NCI-H446 treated with DMSO at 0.1 percent for 48 hours (cell line): ENCODE data around the gene CDK19.
"Not testable (repeated sequence)": the region's sequence is repeated elsewhere in the genome, so short reads cannot be mapped to it uniquely, and the experiment has no call there.

Experiments used
- DNase-seq: peaks from one replicate; lab custom pipeline; 2025; lab: John Stamatoyannopoulos, UW

CDK19 gene

DNA sequence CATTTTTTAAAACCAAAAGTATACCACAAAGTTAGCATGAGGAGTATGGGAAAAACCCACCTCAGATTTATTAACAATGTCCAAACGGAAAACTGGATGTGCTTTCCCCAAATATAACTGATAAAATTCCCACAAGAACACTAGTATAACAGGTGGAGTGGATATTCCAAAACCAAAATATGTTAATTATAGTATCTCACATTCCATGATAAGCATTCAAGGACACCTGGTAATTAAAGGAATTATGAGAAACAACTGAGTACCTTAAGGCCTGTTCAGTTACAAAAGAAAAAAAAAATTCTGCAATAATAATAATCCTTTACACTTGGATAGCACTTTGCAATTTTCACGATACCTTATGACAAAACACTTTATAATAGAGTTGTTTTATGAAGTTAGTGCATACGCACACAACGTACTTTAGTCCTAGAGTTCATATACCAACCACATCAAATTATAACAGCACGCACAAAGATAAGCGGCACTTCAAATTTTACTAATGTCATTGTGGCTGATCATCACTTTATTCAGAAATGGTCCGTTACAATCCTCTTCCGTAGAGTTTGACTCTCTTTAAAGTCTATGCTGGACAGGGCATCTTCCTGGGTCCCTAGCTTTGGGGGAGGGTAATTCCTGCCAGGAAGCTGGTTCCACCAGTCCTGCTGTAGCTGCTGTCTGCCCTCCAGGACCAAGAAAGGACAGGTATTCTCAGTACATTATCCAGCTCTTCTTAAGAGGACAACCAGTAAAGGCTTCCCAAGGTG lies 1.7 kb downstream of the CDK19 start:
- DNase-seq: no peak

DNA sequence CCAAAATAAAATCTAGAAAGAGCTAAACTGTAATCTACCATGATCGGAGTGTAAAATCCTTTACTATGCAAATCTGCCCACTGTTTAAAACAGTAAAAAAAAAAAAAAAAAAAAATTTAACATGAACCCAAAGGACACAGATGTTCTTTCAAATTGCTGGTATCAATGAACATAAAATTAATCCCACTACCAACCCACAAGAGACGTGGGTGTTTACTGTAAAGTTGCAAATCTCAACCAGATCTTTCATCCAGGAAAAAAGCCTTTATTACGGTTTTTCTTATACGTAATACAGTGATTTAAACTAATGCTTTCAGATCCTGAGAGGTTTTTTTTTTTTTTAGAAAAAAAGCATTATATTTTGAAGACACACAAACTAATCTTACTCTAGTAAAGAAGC lies 2.5 kb downstream of the CDK19 start:
- no peak for DNase-seq

DNA sequence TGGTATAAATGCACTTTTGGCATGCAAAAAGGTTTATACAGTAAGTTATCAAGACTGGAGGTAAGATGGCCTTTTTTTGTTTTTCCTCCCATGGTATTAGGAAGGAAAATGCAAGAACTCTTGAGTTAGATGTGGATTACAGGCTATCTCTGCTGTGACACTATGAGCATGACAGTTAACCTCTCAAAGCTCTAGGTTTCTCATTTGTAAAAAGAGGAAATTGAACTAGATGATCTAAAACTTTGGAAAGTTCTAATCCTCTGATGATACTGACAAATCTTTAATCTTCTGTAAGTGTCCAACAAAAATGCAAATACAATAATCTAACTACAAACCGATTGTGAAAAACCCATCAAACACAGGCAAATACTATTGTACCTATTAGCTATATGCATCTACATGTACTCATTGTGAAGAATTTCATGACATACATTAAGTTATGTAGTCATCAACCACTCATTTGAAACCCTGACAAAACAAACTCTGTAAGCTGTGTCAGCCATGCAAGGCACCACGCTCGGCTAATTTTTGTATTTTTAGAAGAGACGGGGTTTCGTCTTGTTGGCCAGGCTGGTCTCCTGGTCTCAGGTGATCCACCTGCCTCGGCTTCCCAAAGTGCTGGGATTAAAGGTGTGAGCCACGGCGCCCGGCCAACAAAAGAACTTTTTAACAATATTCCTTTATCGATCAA lies 4.2 kb downstream of the CDK19 start:
- no peak for DNase-seq

DNA sequence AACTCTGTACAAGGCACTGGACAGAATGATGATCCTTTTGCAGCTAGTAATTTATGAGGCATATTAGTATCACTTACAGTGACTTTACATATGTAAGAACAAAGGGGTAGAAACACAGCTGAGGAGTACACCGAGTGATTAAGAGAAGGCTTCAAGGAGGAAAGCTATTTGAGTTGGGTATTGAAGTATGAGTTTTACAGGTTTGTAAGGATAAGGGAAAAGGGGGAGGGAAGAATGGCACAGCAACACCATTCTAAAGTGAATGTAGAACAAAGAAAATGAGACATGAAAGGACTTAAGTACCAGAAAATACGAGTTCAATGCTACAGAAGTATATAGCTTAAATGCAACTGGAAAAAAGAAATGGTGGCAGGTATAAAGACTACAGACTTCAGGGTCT lies 5.5 kb downstream of the CDK19 start:
- DNase-seq: no peak

DNA sequence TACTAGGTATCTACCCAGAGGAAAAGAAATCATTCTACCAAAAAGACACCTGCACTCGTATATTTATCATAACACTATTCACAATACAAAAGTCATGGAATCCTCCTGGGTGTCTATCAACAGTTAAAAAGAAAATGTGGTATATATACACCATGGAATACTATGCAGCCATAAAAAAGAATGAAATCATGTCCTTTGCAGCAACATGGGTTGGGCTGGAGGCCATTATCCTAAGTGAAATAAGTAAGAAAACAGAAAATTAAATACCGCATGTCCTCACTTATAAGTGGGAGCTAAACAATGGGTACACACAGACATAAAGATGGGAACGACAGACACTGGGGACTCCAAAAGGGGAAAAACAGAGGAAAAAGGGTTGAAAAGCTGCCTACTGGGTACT lies 13.1 kb downstream of the CDK19 start:
- not testable (repeated sequence) for DNase-seq

DNA sequence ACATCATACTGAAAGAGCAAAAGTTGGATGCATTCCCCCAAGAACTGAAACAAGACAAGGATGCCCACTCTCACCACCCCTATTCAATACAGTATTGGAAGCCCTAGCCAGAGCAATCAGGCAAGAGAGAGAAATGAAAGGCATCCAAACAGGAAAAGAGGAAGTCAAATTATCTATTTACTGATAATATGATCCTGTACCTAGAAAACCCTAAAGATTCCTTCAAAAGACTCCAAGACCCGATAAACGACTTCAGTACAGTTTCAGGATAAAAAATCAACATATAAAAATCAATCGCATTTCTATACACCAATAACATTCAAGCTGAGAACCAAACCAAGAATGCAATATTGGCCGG lies 14.5 kb downstream of the CDK19 start:
- DNase-seq: no peak

DNA sequence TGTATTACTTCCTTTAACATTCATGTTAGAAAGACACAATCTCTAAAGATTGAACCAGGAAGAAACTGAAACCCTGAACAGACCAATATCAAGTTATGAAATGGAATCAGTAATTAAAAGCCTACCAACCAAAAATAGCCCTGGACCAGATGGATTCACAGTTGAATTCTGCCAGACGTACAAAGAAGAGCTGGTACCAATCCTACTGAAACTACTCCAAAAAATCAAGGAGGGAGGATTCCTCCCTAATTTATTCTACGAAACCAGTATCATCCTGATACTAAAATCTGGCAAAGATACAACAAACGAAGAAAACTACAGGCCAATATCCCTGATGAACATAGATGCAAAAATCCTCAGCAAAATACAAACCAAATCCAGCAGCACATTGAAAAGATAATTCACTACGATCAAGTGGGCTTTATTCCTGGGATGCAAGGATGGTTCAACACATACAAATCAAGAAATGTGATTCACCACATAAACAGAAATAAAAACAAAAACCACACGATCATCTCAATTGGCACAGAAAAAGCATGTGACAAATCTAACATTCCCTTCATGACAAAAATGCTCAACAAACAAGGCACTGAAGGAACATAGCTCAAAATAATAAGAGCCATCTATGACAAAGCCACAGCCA lies 15.0 kb downstream of the CDK19 start:
- DNase-seq: no peak

DNA sequence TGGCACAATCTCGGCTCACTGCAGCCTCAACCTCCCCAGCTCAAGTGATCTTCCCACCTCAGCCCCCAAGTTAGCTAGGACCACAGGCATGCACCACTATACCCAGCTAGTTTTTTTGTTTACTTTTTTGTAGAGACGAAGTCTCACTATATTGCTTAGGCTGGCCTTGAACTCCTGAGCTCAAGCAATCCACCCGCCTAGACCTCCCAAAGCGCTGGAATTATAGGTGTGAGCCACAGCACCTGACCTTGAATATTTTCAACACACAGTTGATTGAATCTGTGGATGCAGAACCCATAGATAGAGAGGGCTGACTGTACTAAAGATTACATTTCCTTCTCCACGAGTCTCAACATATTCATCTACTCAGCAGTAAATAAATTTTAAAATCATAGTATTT lies 15.6 kb downstream of the CDK19 start:
- DNase-seq: no peak

DNA sequence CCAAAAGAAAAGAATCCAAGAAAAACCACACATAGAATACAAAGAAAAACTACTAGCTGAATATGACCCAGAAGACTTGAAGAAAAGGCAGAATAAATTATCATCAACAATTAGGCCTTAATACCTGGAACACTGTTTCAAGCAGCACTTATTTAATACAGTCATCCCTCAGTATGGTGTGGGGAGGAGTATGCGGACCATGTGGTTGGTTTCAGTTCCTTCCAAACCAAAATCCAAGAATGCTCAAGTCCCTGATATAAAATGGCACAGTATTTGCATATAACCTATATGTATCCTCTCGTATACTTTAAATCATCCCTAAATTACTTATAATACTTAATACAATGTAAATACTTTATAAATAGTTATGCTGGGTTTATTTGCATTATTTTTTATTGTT lies 16.1 kb downstream of the CDK19 start:
- DNase-seq: no peak

DNA sequence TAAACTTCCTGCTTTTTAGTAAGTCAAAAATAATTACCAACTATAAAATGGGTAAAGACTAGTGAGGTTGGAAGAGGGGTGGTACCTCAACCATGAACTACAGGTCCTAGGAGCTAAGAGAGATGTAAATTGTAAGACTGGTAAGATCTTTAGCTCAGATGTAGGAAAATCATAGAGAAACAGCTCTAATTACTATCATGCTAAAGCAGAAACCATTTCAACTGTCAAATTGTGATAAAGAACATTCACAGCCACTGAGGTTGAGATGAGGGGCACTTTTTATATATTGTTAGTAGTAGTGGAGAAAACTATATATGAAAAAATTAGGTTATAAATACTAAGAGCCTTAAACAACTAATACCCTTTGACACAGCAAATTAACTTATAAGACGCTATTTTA lies 20.0 kb downstream of the CDK19 start:
- DNase-seq: no peak

DNA sequence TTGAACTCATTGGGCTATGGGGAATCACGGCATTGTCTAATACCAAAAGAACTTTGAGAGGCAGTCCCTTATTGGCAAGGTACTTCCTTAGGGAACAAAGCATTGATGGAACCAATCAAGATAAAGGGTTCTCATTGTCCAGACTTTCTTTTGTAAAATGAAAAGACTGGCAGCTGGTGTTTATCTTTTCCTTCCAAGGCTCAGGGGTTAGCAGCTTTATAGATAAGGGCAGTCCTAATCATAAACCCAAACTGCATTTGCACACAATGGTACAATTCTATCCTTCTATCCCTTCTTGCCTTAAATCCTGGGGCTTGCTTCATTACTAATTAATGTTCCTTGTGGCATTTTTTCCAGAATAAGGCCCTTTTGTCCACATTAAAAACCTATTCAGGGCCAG lies 28.6 kb downstream of the CDK19 start:
- DNase-seq: no peak

DNA sequence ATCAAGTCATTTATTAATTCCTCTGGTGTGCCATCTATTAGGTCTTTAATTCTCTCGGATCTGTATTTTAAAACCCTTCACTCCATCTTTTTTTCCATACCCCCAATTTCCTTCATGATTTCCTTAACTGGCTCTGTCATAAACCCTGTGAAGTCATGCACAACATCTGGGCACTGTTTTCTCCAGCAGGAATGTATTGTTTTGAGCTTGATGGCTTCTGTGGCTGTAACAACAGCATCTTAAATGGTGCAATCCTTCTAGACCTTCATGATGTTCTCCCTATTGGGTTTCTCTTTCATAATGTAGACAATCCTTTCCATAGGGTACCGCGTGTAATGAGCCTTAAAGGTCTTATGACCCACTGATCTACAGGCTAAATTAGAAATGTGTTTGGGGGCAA lies 29.0 kb downstream of the CDK19 start:
- no peak for DNase-seq

DNA sequence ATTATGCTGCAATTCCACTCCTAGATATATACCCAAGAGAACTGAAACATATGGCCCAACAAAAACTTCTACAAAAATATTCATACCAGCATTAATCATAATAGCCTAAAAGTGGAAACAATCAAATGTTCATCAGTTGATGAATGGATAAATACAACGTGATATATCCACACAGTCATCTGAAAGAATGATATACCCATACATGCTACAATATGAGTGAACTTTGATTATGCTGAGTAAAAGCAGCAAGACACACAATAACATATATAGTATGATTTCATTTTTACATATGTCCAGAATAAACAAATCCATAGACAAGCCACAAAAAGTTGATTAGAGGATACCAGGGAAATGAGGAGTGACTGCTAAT lies 30.7 kb downstream of the CDK19 start:
- DNase-seq: no peak

DNA sequence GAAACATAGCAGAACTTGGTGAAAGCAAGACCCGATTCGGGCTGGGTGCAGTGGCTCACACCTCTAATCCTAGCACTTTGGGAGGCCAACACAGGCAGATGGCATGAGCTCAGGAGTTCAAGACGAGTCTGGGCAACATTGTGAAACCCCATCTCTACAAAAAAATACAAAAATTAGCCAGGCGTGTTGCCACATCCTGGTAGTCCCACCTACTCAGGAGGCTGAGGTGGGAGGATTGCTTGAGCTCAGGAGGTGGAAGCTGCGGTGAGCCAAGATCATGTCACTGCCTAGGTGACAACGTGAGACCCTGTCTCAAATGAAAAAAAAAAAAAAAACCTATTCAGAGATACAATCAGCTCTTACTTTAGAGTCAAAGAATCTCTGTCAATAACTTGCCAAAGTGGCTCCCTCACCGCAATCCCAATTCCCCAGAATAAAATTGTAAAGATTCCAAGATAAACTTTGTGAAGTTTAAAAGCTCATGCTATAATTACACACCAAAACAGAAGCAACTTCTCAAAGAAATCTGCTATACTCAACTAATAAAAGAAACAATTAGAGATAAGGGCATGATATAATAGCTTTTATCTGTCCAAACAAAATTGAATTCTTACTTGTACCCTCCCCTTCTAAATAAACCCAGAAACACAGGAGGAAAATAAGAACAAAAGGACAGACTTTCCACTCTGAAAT lies 33.6 kb downstream of the CDK19 start:
- no peak for DNase-seq

DNA sequence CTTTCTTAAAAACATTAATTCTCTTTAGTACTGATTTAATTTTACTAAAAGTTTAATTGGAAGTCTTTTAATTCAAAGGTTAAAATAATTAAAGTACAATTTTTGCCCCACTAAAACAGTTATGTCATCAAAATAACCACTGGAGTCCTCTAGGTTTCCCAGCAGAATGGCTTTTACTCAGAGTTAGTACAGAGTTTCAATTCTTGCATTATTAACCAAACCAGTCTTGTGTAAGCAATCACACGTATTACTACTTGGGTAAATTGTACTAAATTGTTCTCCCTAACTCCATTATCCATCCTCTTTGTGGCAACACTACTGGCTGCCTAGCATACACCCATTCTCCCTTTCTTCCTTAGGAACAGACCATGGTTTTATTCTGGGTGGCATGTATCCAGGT lies 36.9 kb downstream of the CDK19 start:
- DNase-seq: no peak

DNA sequence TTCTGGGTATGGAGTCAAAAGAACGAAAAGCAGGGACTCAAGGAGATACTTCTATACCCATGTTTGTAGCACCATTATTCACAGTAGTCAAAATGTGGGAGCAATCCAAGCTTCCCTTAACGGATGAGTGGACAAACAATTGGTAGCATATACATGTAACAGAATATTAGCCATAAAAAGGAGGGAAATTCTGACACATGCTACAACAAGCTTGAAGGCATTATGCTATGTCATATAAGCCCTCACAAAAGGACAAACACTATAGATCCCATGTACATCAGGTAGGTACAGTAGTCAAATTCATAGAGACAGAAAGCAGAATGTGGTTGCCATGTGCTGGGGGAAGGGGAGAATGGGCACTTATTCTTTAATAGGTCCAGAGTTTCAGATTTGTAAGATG lies 37.6 kb downstream of the CDK19 start:
- DNase-seq: no peak

DNA sequence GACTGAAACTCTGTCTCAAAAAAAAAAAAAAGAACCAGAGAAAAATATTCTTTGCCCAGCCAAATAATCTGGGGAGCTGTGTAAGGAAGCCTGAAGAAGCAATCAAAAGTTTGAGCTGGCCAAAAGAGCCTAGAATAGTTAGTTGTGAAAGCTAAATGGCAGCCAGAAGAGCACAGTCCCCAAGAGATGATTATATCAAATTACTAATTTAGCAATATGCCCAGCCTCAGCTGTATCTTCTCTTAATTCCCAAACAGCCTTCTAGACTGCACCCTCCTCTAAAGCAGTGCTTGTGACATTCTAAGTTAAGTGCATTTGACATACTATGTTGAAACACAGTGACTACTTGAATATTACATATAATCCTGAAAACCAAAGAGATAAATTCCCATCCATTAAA lies 38.9 kb downstream of the CDK19 start:
- DNase-seq: no peak

DNA sequence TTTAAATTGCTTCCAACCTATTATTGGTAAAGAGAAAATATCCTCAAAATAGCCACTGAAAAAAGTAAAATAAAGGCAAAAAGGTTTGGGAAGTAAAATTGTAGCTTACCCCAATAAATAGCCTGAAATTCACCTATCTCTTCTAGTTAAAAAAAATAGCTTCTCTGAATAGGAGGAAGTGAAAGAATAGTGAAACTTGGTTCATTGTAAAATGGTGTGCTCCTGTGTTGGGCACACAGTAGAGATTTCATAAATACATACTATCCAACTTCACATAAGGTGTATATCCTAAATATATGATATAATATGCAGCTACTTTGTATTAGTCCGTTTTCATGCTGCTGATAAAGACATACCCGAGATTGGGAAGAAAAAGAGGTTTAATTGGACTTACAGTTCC lies 45.3 kb downstream of the CDK19 start:
- DNase-seq: no peak

DNA sequence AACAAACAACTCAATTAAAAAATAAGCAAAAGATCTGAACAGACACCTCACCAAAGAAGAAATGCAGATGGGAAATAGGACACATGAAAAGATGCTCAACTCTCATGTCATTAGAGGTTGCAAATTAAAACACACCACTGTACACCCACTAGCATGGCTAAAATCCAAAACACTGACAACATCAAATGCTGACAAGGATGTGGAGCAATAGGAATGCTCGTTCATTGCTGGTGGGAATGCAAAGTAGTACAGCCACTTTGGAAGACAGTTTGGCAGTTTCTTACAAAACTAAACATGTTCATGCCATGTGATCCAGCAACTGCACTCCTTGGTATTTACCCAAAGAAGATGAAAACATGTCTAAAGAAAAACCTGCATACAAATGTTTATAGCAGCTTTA lies 47.2 kb downstream of the CDK19 start:
- DNase-seq: no peak

DNA sequence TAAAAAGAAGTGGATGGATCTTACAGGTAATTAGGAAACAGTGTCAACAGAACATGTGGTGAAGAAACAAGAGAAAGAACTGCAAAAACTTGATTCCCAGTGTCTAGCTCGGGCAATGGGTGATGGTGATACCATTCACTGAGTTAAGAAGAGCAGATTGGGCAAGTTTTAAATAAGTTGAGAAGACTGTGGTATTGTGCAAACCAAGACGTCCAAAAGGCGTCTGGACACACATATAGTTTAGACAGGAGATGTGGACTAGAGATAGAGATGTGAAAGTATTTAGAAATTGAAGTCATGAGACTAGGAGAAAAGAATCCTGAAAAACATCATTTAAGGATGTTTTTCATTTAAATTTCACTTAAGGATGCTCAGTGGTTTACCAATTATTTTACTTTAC lies 53.9 kb downstream of the CDK19 start:
- DNase-seq: no peak

DNA sequence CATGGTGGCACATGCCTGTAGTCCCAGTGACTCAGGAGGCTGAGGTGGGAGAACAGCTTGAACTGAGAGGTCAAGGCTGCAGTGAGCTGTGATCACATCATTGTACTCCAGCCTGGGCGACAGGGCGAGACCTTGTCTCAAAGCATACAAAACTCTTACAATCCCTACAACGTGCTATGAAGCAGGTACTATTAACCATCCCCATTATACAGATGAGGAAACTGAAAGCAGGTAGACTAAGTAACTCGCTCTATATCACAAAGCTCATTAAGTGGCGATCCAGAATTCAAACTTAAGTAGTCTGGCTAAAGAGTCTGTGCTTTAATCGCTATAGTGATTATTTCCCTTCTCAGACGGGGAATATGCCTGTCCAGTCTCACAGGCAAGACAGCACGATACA lies 54.7 kb downstream of the CDK19 start:
- DNase-seq: no peak

DNA sequence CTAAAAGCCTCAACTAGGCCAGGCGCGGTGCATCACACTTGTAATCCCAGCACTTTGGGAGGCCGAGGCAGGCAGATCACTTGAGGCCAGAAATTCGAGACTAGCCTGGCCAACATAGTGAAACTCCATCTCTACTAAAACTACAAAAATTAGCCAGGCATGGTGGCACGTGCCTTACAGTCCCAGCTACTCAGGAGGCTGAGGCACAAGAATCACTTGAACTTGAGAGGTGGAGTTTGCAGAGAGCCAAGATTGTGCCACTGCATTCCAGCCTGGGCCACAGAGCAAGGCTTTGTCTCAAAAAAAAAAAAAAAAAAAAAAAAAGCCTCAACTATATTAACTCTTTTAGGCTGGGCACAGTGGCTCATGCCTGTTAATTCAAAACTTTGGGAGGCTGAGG lies 55.2 kb downstream of the CDK19 start:
- not testable (repeated sequence) for DNase-seq

DNA sequence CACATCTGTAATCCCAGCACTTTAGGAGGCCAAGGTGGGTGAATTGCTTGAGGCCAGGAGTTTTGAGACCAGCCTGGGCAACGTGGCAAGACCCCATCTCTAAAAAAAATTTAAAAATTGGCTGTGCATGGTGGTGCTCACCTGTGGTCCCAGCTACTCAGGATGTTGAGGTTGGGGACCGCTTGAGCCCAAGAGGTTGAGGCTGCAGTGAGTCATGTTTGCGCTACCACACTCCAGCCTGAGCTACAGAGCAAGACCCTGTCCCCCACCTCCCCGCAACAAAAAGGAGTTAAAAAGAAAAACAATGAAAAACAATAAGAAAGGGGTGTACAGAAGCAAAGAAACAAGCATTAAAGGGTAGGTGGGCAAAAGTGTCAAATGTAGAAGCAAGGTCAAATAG lies 57.3 kb downstream of the CDK19 start:
- no peak for DNase-seq
